GM18909 (cell line): ENCODE measurements around the gene BTG4.

Source experiments
- ATAC-seq: cut with Tn5 transposase; IDR thresholded peaks from one replicate; pipeline ENCODE4 v1.9.1; 2021; ENCODE audit warnings: mild to moderate bottlenecking; ENCODE audit not compliant: unreplicated experiment, poor library complexity

Gene BTG4

DNA sequence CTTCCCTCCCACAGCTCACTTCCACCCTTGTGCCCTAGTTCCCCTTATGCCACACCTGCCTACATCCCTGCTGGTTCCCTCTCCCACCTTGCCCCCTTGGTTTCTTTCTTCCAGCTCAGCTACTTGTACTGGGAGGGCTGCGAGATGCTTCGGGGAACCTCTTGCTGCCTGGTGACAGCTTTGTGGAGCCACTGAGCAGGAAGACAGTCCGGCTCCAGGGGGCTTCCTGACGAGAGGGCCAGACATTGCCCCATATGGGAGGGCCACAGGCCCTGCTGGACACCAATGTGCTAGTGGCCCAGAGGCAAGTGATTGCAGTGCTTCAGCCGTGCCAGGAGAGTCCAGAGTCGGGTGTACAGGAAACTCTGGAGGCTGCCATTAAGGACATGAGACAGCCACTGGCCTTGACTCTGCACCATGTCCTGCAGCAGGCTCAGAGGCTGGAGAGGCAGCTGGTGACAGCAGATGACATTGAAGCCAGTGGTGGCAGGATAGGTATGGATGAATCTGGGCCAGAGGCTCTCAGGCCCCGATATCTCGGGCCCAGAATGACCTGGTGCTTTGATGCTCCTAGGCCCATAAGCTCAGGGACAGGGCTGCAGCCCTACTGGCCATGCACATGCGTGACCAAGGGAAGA lies 54.3 kb downstream of the BTG4 start:
- ATAC-seq = no peak

DNA sequence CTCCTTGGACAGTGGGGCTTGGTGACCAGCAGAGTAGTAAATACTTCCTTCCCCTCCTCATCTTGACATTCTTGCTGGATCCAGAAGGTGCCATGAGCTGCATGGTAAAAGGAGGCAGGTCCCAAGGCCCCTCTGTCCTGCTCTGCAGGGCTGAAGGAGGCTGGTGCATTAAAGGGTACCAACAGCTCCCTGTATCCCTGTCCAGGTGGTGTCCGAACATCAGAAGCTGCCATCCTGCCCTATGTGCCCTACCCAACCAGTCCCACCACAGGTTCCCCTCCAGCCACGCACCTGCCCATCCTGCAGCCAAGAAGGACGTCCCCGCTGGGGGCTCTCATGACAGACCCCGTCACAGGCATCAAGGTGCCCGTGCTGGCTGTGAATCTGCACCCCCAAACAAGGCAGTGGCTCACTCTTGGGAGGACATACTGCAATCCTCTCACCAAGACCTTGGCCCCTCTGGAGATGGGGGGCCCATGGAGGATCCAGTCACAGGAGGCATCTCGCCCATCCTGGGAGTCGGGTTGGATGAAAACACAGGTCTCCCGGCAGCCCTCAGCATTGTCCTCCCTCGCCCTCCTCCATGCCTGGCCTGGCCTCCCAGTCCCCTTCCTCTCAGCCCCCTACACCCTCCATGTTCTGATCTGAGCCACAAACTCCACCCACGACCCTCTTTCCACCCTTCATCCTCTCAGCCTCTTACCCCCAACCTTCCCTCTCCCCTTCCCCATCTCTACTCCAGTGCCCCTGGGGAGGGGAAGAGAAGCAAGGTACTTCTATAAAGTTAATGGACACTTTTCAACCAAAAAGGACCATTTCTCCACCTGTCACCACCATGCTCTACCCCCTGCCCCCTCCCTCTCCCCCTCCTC lies 55.1 kb downstream of the BTG4 start:
- ATAC-seq = no peak

DNA sequence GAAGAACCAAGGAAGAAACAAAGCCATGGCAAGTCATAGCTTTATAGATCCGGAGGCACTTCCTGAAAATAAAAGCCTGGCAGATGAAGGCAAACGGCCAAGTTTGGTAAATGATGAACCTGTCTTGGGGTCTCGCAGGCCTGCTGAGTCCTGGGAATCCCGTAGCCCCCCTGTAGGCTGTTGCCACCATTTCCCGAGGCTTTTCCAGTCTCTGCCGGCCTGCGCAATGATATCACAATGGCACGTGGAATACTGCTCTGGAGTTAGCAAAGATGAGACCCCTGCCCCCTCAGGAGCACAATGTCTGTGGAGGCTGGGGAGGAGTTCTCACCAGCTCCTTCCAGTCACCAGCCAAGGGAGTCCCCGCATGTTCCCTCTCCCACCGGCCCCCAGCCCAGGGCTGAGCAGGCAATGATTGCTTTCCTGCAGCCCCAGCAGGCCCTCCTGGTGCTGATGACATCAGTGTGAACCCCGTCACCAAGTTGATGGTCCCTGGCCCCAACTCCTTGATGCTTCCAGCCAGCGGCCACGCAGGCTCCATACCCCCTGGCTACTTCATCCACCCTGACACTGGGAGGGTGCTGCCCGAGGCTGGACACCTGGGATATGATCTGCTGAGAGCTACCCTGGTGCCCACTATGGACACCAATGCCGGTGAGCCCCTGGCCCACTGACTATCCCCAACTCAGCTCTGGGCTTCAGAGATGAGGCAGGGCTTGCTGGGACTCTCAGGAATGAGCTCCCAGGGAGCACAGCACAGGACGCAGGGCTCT lies 55.9 kb downstream of the BTG4 start:
- no peak for ATAC-seq

DNA sequence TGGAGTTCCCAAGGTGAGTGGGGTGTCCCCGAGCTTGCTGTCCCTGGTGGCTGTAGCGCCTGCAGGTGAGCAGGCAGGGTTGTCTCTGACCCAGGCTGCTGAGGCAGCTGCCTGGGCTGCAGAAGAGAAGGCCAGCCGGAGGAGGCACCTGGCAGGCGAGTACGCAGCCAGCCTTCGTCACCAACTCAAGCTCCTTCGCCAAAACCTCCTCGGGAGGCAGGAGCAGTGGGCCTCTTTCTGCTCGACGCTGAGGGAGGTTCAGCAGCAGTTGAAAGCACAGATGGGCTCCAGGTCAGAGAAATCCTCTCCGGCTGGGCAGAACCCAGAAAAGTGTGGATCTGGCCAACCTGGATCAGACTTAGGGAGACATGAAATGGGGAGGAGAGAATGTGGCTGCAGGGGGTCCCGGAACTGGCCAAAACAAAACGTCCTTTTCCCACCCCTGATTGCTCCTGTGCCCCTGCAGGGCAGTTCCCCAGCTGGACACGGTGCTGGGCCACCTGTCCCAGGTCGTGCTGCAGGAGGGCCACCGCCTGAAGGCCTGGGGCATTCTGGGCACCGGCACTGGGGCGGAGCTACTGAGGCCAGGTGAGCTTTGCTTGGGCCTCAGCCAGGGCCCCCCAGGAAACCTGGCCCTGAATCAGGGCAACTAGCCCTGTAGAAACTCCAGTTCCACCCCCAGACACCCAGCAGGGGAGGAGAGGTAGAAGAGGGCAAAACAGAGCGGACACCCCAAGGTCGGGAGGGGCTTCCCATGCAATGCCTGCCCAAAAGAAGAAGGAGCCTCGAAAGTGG lies 56.7 kb downstream of the BTG4 start:
- no peak for ATAC-seq

DNA sequence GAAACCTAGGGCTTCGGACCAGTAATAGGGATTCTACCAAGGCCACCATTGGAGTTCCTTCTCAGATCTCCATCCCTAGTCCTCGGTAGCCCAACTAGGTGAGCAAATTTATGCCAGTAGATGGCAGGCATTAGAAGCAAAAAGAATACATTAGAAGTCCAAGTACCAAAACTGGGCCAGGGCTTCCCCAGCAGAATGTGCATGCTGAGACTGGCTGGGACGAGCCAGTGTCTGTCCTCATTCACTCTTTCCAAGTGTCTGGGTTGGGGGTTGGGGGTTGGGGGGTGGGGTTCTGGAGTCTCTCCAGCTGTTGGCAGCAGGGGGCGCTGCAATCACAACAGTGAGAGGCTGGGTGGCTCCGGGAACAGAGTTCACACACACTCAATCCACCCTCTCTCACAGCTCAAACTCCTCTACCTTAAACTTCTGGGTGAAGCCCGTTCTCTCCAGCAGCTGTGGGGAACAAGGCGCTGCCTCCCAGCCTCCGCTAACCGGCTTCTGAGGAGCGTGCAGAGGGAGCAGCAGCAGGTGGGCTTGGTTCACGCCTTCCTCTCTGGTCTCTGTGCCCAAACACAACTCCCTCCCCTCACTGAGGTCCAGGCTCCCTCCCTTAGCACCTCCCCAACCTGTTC lies 57.5 kb downstream of the BTG4 start:
- ATAC-seq = no peak

DNA sequence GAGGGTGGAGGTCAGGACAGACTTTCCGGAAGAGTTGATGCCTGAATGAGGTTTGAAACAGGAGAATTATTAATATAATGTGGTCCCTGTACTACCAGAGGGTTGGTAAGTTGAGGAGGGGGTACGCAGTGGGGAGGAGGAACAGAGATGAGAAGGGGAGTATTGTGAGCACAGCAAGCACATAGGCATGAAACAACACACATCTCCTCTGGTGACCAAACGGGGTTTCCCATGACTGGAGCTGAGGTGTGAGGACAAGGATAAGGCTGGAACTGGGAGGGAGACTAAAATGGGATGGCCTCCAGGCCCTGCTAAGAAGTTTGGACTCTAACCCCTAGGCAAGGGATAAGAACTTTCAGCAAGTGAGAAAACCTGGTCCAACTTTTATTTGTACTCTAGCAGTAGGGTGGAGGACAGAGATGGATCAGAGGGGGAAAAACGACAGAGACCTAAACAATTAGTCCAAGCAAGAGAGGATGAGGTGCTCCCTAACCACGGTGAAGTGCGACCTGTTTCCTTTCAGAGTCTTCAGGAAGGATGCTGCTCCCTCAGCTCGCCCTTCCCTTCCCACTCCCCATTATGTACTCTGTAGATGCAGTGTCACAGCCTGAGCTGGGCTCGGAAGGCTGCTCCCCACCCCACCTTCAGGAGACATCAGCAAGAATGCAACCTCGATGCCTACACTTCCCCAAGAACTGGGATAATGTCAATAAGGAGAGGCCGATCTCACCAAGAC lies 59.2 kb downstream of the BTG4 start:
- no peak for ATAC-seq

DNA sequence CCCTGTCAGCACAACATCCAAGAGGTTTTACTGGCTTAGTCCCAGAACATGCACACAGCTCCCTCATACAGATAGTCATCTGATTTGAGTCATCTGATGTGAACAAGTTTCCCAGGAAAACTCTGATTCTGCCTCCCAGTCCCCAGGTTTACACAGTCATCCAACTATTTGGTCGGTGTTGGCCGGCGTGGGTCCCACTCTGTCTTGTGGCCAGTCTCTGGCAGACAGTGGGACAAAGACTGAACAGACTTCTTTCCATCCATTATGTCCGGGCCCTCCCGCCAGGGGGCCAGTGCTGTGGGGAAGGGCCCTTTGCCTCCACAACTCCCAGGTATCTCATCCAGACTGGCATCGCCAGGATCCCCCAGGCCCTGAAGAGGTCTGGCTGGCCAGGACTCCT lies 60.0 kb downstream of the BTG4 start:
- no peak for ATAC-seq

DNA sequence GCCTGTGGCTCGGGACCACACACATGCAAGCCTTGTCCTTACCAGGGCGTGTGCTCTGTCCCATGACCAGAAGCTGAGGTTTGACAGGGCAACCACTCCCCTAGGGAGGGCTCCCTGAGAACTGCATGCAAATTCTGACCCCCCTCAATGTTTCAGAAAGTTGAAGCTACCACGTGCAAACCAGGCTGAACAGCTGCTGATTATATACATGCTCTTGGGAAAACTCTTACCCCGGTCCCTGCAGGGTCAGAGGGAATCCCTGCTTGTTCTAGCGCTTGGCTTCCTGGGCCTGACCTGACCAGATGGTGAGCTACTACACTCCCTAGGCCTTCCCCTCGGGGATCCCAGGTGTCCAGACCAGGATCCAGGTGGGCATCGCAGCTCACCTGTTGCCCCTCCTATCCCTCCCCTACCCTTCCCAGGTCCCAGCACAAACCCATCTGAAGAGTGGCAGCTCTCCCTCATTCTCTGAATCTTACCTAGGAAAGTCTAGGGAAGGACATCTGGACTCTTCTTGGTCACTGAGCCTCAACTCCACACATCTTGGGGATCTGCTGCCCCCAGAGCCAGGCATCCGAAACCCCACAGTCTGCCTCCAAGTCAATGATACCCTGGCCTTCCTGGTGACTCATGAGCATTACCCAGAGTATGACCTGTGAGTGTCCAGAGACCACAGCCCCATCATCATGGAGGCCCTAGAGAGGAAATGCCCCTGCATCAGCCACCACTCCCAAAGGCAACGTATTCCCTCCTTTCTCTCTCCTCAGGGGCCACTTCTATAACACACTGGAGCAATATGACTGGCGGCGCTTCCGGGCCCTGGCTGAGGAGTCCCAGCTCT lies 61.5 kb downstream of the BTG4 start:
- ATAC-seq = peak; percentile 91

DNA sequence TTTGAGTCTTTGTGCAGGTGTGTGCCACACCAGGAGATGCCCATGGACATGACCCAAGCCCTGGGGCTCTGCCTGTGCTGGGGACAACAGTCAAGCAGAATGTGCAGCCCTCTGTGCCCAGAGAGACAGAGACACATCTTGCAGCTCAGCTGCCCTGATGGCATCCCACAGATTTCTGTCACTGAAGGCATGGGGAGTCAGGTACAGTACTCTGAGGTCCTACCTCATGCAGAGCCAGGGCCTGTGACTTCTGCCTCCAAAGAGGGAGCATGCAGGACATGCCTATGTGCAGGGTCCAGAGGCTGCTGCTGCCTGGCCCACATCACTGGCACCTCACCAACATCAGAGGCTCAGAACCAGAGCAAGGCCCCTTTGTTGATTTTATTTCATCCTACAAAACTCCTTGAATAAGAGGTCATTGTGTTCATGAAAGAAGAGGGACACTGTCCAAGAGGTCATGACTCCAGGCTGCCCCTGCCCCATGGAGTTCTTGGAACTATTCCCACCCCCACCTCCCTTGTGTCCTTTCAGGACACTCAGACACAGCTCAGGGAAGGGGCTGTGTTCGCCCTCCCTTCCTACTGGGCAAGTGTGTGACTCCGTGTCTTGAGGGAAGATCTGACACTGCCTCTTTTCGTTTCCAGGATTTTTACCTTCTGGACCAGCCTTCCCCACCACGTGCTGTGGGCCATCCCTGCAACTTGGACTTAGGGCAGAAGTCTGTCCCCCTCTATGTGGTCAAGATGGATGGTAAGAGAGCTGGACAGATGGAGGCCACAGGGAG lies 62.3 kb downstream of the BTG4 start:
- ATAC-seq = no peak

DNA sequence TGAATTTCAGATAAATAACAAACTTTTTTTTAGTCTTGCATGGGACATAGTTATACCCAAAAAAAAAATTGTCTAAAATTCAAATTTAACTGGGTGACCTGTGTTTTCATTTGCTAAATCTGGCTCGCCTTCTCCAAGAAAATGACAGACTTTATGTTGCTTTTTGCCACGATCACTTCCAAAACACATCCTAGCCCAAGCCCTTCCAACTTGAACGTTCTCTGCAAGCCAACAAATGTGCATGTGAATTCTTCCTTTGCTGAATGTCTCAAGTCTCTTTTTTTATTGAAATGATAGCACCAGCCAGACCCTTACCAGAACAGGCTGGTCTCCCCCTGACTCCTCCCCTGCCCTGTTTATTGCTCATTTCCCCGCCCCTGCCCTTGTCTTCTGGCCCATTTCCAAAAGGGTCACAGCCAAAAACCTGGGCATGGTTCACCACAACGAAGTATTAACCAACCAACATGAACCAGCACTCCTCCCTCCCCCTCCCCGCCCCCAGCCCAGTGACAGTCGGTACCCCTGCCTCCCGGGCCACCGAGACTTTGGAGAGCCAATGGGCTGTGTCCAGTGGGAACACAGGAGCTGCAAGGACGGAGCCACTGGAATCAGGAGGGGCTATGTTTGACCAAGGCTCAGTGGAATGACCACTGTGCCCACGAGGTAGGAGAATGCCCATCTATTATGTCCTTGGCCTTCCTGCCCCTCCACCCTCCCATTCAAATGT lies 63.2 kb downstream of the BTG4 start:
- no peak for ATAC-seq

DNA sequence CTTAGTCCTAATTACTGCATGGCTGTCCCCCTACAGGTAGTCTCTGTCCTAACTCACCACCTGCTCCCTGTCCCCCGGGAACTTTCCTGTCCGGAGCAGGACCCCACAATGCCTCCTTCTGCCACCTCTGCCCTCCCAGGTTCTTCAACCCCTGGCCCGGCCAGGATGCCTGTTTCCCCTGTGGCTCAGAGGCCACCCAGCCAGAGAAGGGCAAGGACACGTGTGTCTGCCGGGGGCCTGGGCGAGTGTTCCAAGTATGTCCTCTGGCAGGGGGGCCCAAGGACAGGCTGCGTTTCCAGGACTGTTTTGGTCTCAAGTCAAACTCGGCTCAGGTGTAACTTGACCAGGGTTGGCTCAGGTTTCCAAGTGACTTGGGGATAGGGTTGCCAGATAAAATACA lies 63.8 kb downstream of the BTG4 start:
- ATAC-seq = no peak

DNA sequence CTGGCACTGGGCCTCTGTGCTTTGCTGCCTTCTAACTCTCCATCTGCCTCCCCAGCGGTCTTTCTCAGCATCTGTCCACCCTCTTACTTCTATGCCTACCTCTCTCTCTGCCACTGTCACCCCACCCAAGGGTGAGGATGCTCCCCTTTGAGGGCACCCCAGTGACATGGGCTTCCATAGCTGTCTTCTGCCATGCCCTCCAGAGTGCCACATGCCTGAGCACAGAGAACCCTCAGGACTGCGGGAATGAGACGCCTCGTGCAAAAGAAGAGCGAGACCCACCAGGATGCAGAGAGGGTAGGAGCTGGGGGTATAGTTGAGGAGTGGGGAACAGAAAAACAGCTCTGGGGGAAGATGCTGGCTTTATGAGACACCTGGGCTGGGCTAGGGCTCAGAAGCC lies 64.3 kb downstream of the BTG4 start:
- no peak for ATAC-seq

DNA sequence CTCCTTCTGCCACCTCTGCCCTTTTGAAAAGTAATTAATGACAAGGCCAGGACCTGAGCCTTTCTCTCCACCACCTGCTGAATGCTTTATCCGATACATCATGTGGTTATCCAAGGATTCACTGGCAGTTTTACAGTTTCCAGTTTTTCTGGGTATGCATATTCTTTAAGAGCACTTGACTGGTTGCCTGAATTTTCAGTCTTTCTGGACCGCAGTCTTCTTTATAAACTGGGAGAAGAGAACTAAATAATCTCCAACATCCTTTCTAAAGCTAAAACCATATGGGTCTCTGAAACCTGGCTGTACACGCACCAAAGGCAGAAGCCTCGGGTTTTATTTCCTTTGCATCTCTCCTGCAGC lies 65.1 kb downstream of the BTG4 start:
- ATAC-seq = no peak

DNA sequence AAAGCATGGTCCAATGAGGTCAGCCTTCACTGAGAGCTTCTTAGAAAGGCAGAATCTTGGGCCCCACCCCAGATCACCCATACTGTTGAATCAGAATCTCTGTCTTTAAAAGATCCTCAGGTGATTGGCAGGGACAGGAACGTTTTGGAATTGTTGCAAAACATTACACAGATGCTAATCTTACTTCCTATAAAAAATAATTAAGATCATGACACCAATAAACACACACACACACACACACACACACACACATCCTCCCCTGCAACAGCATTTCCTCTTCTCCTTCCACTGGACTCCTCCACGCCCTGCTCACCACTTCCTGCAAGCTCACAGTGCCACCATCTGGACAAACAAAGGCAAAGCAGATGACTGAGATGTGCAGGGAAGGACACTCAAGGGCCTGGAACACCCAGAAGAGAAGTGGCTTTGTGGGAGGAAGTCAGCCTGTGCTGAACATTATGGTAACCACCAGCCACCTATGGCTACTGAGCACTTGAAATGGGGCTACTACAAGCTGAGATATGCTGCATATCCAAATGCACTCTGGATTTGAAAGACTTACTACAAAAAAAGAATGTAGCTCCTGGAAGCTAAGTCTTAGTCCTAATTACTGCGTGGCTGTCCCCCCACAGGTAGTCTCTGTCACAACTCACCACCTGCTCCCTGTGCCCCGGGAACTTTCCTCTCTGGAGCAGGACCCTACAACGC lies 65.6 kb downstream of the BTG4 start:
- peak; percentile 87 for ATAC-seq

DNA sequence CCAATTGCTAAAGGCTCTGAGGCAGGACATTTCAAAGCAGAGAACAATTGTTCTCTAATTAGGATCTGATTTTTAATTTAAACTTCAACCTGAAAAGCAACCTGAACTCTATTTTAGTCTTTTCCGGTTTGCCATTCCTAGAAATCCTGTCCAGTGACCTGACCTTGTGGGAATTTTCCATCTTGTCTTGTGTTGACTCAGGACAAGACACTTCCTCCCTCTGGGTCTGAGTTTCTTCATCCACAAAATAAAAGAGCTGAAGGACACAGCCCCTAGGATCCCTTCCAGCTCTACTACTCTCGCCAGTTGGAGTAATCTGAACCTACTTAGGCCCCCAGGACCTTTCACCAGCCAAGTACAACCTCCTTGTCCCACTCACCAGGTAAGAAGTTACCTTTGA lies 66.6 kb downstream of the BTG4 start:
- ATAC-seq = no peak
